ENCODE measurements around the gene SYT15B. TPM values are rescaled to one million over a fixed set of nuclear protein-coding genes. Genes with fewer than 3 reads are reported as not detected.
"Not testable (repeated sequence)": the region's sequence is repeated elsewhere in the genome, so short reads cannot be mapped to it uniquely, and the experiment has no call there.

Gene SYT15B
- total RNA-seq, 1 donor = not detected

GRCh38 chr10:47744881-47745280, 18.5 kb downstream of the SYT15B start:
- H3K4me3 ChIP-seq (ENCODE audit: low read depth, low read length); DNase-seq (ENCODE audit: low read depth): not testable (repeated sequence)

DNA sequence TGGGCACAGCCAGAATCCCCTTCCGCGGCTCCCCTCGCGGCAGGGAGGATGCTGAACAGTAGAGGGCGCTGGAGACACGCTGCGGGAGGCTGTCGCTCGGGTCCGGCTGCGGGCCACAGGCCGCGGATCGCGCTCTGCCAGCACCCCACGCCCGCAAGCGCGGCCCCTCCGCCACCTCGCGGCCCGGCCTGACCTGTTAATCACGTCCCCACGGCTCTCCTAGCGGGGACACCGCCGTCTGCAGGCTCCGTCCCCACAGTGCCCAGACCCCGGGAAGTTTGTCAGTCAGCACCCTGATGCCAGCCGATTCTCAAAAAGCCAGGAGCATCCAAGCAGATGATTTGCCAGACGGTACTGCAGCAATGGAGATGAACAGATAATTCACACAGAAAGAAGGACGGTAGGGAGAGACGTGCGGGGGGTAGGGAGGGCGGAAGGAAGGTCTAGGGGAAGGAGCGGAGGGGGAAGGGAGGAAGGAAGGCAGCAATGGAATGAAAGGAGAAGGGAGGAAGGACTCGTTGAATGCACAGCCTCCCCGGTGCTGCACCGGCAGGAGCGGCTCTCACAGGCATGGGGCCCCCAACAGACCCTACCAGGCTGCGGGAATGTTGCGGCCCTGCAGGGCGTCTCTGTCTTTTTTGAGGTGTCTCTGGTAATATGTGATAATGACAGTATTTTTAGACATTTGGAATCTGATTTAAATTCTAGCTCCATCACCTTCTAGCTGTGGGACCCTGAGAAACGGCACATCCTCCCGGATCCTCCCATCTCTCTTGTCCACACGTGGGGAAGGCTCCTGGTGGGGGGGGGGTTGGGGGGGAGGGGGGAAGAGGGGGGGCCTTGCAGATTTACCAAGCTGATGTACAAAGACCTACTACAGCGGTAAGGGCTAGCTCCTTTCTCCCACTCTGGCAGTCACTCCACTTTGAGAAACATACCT, 19.5 kb downstream of the SYT15B start:
- DNase-seq (ENCODE audit: low read depth) = peak; percentile 26
- peak overlapping the region; percentile 57 for H3K4me3 ChIP-seq (ENCODE audit: low read depth, low read length)

- DNase-seq (ENCODE audit: low read depth); H3K4me3 ChIP-seq (ENCODE audit: low read depth, low read length): not testable (repeated sequence)
These were observed 22.5 kb downstream of the SYT15B start for GRCh38 chr10:47740868-47741267.

- H3K4me3 ChIP-seq (ENCODE audit: low read depth, low read length); DNase-seq (ENCODE audit: low read depth): not testable (repeated sequence)
These were observed 32.5 kb downstream of the SYT15B start for GRCh38 chr10:47730911-47731310.

DNA sequence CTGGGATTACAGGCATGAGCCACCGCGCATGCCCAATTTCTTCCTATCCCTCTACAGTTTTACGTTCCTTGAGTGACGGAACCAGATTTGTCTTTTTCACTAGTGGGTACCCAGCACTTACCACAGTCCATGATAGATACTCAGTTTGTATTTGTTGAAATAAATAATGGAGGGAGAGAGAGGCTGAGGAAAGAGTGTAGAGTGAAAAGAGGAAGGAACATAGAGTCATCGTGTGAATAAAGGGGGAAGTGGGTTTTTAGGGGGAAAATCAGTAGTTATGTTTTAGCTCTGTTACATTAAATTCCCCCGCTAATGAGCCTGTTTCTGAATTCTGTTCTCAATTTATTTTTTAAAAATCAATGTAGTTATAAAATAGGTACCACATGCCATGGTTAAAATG, 37.7 kb downstream of the SYT15B start:
- not testable (repeated sequence) for DNase-seq (ENCODE audit: low read depth)

DNA sequence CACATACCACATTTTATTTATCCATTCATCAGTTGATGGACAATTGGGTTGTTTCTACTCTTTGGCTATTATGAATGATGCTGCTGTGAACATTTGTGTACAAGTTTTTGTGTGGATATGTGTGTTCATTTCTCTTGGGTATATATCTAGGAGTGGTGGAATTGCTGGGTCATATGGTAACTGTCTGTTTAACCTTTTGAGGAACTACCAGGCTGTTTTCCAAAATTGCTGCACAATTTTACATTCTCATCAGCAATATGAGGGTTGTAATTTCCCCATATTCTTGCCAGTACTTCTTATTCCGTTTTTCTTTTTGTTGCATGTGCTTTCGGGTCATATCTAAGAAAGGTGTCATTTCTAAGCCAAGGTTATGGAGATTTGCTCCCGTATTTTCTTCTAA, 38.3 kb downstream of the SYT15B start:
- not testable (repeated sequence) for DNase-seq (ENCODE audit: low read depth)

More for the DNA sequence above, 37.7 kb downstream of the SYT15B start:
- H3K4me3 ChIP-seq (ENCODE audit: low read depth, low read length) = not testable (repeated sequence)

GRCh38 chr10:47724119-47724518, 39.3 kb downstream of the SYT15B start:
- not testable (repeated sequence) for H3K4me3 ChIP-seq (ENCODE audit: low read depth, low read length); DNase-seq (ENCODE audit: low read depth)

More for the DNA sequence above, 38.3 kb downstream of the SYT15B start:
- H3K4me3 ChIP-seq (ENCODE audit: low read depth, low read length) = not testable (repeated sequence)

DNA sequence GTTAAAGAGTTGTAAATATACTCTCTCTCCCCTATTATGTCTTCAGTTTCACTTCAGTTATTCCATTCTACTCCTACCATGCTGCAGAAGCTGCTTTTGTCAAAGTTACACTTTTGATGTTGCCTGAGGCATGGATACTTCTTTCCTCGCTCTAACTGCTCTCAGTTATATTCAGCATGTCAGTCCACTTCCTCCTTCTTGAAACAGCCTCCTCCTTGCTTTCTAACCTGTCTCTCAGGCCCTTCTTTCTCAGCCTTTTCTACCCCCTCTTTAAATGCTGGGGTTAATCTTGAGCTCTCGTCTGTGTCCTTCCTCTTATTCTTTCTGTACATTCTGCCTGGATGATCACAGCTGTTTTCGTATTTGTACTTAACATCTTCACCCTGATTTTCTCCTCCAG, 40.0 kb downstream of the SYT15B start:
- DNase-seq (ENCODE audit: low read depth); H3K4me3 ChIP-seq (ENCODE audit: low read depth, low read length): not testable (repeated sequence)

DNA sequence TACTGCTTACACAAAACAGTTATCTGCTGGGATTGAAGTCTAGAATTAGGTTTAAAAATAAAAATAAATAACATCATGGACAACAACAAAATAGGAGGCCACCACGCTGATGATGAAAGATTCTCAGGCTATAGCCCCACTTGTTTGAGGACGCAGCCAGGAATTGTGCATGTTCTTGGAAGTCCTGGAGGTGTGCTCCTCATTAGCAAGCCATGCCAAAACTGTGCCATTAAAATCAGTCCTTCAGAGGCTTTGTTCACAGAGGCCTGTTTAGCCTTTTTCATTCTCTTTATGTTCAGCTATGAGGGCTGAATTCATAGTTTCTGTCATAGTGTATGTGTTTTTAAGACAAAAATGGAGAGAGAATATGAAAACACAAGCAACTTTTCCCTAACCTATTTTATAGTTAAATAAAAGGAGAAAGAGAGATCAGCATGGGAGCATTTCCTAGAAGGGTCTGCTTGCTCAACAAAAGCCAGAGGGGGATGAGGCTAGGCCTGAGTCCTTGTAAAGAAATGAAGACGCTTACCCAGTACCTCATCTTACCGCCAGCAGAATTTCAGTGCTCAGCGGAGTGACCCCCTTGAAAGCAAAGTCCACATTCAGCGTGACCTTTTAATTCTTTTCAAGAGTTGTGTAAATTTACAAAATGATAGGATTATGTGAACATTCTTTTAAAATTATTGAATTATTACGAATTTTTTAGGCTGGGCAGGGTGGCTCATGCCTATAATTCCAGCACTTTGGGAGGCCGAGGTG, 46.2 kb downstream of the SYT15B start:
- not testable (repeated sequence) for H3K4me3 ChIP-seq (ENCODE audit: low read depth, low read length); DNase-seq (ENCODE audit: low read depth)

Other genes starting within 250 kb of the SYT15B start
- 4.2 and 7.0 TPM in 2 replicates for gene AGAP9, start 240.0 kb downstream of the SYT15B start, total RNA-seq (ENCODE audit: low replicate concordance)
- gene NPY4R2, start 155.1 kb upstream of the SYT15B start, total RNA-seq (ENCODE audit: low replicate concordance) = 0.09 TPM in 1 of 2 replicates, not detected in the other
- not detected in 2 replicates for gene FAM25C, start 236.2 kb upstream of the SYT15B start, total RNA-seq (ENCODE audit: low replicate concordance)